Ureter (tissue), 1 donor: ENCODE data around the gene LAMB4. TPM values are rescaled to one million over a fixed set of nuclear protein-coding genes. Genes with fewer than 3 reads are reported as not detected.
A peak's percentile ranks its signal among the peaks of the same experiment; 100 is the strongest.

ENCODE experiments used
- DNase-seq: peaks from one replicate; pipeline ENCODE4 v3.0.0-alpha.2; 2020; ENCODE audit warnings: low spot score
- total RNA-seq: library from RNA; stranded (reverse); gene quantifications from one replicate; pipeline ENCODE4 v1.2.4, GENCODE V29; 2023
- donor health status: DM: yes; HTN: yes; CAD: no.

Gene LAMB4
- total RNA-seq, 1 donor from 2014 or later: not detected

DNA sequence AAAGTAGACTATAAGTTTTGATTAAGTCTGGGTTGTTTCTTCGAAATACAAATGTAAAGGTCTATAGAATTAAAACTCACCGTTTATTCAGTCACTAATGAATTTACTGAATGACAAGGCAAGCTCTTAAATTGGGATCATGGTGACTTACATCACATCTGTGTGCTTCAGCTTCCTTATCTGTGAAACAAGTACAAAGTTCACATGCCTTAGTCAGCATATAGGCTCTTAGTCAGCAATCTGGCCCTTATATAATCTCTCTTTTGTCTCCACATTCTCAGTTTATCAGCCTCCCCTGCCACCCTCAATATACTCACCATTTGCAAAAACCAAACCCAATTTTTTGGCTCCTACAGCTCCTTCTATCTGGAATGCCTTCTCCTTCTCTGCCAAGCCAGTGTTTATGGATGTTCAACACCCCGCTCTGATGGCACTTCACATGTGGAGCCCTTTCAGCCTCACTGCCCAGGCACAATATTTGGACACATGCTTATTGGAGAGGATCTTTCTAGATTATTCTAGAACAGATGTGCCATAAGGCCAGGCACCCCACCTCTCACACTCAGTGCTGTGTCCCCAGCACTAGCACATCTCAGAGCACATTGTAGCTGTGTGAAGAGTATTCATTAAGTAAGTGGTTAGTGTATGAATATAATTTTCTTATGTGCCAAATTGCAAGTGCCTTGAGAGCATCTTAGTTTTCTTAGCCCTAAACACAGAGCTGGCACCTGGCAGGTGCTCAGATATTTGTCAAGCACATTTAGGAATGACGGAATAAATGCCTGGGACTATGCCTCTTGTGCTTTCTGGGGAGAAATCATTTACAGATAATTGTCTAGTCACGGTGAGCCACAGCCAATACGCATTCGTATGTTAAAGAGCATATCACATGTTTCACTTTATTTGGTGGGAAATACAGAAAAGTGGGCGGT, 117.4 kb downstream of the LAMB4 start:
- DNase-seq: no peak

- DNase-seq: no peak
Measured at GRCh38 chr7:108010377-108010776, 119.8 kb downstream of the LAMB4 start.

GRCh38 chr7:108009873-108010272, 120.3 kb downstream of the LAMB4 start:
- DNase-seq: no peak

DNA sequence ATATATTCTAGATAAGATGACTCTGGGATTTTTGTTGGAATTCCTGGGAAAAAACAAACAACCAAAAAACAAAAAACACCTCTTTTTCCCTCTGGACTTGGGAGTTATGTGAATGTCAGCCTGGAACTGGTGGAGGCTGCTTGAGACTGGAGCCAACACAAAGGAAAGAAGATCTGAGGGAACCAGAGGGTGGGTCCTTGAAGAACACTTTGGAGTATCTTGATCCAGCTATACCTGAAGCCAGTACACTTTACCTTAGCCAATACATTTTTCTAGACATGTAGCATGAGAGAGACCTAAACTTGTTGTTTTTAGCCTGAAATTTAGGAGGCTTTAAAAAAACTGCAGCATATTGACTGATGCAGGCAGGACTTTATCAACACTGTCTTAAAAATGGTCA, 121.3 kb downstream of the LAMB4 start:
- DNase-seq: no peak

DNA sequence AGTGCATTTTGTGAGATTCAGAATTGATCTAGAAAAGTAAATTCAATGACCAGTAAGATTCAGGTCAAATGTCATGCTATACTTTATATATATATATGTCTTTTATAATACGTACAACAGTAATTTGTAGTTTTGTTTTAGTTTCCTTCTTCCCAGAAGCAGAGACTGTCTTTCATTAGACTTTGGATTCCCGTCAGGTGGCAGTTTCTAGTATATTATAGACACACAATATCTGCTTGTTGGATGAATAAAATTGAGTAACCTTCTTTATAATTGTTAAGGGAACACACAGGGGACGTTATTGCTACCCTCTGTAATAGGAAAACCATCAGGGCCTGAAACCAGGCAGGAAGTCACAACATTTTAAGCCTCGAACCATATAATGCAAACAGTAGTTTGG, 121.9 kb downstream of the LAMB4 start:
- no peak for DNase-seq

DNA sequence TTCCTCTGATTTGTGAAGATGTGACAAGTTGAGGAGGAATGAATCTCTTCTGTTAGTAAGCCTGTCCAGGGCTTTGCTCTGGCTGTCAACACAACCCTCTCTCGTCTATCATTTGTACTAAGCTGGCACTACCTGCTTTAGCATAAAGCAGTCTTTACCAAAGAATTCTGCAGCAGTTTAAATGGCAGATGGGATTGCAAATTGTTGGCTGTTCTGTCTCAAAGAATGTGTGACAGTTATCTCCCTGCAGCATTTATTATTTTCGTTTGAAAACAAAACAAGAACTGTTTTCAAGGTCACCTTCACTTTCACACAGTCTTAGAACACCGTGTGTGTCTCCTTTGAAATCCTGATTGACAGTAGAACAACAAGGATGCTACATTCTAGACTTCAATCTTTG, 122.4 kb downstream of the LAMB4 start:
- no peak for DNase-seq

DNA sequence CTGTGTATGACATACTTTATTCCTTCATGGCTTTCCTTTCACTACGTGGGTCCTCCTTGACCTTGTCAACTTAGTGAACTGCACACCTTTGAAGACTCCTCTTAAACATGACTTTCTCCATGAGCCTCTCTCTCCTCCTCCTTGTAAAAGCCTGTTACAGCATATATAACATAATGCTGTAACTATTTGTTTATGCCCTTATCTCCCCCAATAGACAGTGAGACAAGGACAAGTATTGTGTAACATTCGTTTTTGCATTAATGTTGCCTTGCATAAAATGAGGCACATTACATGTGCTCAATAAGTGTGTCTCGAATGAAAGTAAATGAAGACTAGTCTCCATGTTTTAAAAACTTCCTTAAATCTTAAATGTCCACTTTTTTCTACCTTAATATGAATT, 122.9 kb downstream of the LAMB4 start:
- no peak for DNase-seq

DNA sequence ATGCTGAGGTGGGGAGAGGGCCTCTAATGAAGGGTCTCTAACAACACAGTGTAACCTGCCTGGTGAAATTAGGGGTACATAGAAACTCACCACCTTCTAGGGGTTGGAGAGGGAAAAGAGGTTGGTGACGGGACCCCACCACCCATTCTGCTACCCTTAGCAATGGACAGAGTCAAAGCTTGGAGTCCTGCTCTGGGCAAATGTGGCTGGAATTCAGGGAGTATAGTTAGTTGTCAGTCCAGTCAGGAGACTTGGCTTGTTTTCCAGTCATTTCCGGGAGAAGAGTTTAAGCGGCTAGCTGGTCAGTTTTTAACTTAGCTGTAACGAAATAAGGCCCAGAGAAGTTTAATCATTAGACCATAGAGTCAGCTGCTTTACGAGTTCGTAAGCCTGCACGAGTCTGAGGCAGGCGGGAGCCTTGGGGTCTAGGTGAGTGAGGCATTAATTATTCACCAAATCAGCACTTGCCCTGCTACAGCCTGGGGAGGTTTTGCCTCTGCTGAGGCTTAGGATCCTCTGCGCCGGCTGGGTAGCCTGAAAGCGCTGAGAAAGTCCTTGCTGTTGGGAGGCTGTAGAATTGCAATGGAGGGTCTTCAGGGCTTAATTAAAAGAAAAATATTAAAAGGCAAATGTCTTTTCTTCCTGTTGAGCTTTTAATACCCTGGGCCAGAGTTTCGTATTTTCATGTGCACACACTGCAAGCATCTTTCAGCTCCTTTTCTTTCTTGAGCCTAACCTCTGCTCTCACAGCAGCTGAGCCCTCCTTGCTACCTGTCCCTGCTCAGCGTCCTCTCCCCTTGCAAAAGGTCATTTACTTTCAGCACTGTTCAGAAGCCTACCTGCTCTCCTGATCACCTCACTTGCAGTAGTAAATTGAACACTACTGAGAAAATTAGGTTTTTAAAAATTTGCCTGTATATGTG, 125.7 kb downstream of the LAMB4 start:
- DNase-seq: no peak

DNA sequence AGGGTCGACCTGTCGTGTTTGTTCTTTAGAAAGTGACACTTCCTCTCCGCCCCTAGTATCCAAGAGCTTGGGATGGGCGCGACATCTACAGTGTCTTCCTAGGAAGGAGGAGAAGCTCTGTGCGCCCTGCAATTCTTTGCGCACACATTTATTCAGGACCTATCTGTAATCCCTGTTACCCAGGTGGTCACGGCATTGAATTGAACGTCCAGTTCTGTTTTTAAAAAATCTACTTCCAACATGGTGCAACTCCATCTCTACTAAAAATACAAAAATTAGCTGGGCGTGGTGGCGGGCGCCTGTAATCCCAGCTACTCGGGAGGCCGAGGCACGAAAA, 126.6 kb downstream of the LAMB4 start:
- DNase-seq: no peak

- DNase-seq: peak; percentile 74
Measured at GRCh38 chr7:108002726-108003598, 127.2 kb downstream of the LAMB4 start, which contains the start of gene LAMB1. LAMB1 (minus strand) TSS chr7:108003161; CDS start chr7:108002885, 276 bp downstream.

- DNase-seq: no peak
Measured at GRCh38 chr7:108001764-108002725, 128.1 kb downstream of the LAMB4 start.

GRCh38 chr7:108000875-108001763, 129.0 kb downstream of the LAMB4 start:
- DNase-seq: peak; percentile 52

DNA sequence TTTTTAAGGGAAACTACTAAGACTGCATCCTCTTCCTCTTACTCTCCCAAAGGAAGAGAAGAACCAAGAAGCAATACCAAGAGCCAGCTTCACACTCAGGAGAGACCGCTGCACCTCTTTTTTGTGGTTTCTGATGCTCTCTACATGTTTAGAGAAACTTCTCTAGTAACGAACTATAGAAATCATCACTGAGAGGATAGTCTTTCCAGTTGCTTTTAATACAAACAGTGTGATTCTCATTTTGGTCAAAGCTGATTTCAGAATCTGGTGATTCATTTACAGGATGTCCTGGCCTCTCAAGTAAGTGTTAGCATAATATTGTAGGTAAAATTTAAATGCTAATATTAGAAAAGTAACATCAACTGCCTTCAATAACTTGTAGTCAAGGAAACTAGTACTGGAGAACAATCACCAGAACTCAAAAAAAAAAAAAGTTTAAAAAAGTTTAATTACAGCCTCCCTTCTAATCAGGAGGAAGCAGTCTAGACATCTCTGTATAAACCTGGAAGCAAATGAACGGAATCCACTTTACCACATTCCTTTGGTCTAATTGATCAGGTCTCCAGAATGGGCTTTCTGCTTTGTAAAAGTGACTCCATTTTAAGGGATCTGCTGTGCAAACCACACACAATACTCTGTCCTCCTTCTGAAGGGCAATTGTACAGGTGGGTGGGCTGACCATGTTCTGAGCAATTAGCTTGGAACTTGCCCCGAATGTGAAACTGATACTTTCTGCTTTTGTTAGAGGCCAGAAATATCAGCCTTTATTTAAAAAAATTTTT, 130.2 kb downstream of the LAMB4 start:
- DNase-seq: no peak

DNA sequence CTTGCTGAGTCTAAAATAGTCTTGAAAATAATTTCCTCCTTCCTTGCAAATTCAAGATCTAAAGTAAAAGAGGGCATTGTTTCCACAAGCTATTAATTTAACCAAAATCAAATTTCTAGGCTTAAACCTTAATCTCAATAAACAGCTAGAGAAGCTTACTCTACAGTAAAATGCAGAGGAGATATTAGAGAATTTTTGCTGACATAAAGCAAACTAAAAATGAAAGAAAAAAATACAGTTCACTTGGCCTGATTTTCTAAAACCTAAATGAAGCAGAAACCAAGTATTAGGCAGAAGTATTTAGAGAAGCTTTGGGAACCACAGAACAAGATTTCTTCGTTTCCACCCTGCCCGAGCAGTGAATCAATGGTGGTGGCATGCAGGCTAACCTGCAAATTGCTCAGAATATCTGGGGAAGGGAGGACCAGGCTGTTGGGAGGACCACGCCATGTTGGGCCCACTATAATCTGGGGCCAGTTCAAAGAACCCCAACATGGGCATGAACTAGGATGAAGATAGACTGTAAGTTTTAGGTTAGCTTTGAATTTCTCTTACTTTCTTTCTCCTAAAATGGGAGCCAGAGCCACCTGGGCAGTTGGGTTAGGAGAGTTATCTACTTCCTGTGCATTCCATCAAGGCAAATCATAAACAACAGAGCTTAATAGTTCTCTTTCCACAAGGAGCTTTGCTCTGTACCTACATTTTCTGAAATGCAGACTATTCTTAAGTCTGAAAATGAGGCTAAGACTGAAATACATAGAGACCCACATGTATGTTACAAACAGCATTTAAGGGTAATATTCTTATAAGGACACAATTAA, 131.3 kb downstream of the LAMB4 start:
- DNase-seq: no peak

- DNase-seq: no peak
Measured at GRCh38 chr7:107998150-107998549, 132.0 kb downstream of the LAMB4 start.

GRCh38 chr7:107996072-107996882, 133.9 kb downstream of the LAMB4 start:
- DNase-seq: no peak
